OCI-LY1 (cell line): ENCODE data around the gene ZAP70.

Experiments
- H2AFZ ChIP-seq: fragments of 200-600 bp; sonication (generic), shearing (Covaris generic); 2 replicates; pipeline ENCODE4 v1.6.0; 2014; ENCODE audit warnings: antibody characterized with exemption, mild to moderate bottlenecking, low read length
- H3F3A ChIP-seq: fragments of 200-600 bp; sonication (generic), shearing (Covaris generic); 2 replicates; pipeline ENCODE4 v1.6.0; 2014; ENCODE audit warnings: mild to moderate bottlenecking, antibody characterized with exemption, low read length, moderate library complexity; ENCODE audit not compliant: insufficient read depth
- H3K27ac ChIP-seq: fragments of 200-600 bp; sonication (generic); 2 replicates; pipeline ENCODE4 v1.5.1; 2014; ENCODE audit warnings: low read length, mixed run types, mild to moderate bottlenecking, low read depth; ENCODE audit not compliant: poor library complexity, severe bottlenecking
- H3K27me3 ChIP-seq: fragments of 200-600 bp; sonication (generic); 2 replicates; pipeline ENCODE4 v1.6.0; 2014; ENCODE audit warnings: antibody characterized with exemption, mild to moderate bottlenecking, low read length, moderate library complexity; ENCODE audit not compliant: insufficient read depth
- H3K36me3 ChIP-seq: fragments of 200-600 bp; sonication (generic); 2 replicates; pipeline ENCODE4 v1.6.1; 2014; ENCODE audit warnings: mild to moderate bottlenecking, antibody characterized with exemption, low read length, moderate library complexity, mixed read lengths; ENCODE audit not compliant: insufficient read depth
- H3K4me1 ChIP-seq: fragments of 200-600 bp; sonication (generic); 2 replicates; pipeline ENCODE4 v1.5.1; 2014; ENCODE audit warnings: mild to moderate bottlenecking, low read length, moderate library complexity; ENCODE audit not compliant: insufficient read depth, severe bottlenecking
- H3K4me2 ChIP-seq: fragments of 200-600 bp; sonication (generic), shearing (Covaris generic); 2 replicates; pipeline ENCODE4 v1.6.1; 2014; ENCODE audit warnings: low read length
- H3K4me3 ChIP-seq: fragments of 200-600 bp; sonication (generic); 2 replicates; pipeline ENCODE4 v1.5.1; 2014; ENCODE audit warnings: low read length, low read depth, mild to moderate bottlenecking, mixed read lengths; ENCODE audit not compliant: poor library complexity, severe bottlenecking
- H3K79me2 ChIP-seq: fragments of 200-600 bp; shearing (Covaris generic); 2 replicates; pipeline ENCODE4 v1.6.1; 2016; ENCODE audit warnings: mixed run types, low read length, mixed read lengths; ENCODE audit not compliant: insufficient read depth
- H3K9ac ChIP-seq: fragments of 200-600 bp; sonication (generic), shearing (Covaris generic); 2 replicates; pipeline ENCODE4 v1.6.1; 2014; ENCODE audit warnings: mild to moderate bottlenecking, low read length, mixed read lengths
- H3K9me2 ChIP-seq: fragments of 200-600 bp; sonication (generic), shearing (Covaris generic); 2 replicates; pipeline ENCODE4 v1.6.1; 2014; ENCODE audit warnings: low read depth, mild to moderate bottlenecking, low read length, mixed read lengths
- H3K9me3 ChIP-seq: fragments of 200-600 bp; shearing (Covaris generic); 2 replicates; pipeline ENCODE4 v1.6.1; 2014; ENCODE audit warnings: low read length, mixed read lengths
- H4K20me1 ChIP-seq: fragments of 200-600 bp; sonication (generic), shearing (Covaris generic); 2 replicates; pipeline ENCODE4 v1.6.0; 2016; ENCODE audit warnings: mild to moderate bottlenecking, low read length; ENCODE audit not compliant: insufficient read depth
- EZH2 ChIP-seq: fragments of 200-600 bp; sonication (generic), shearing (Covaris generic); IDR thresholded peaks from 2 replicates; pipeline ENCODE4 v1.8.0; 2017; ENCODE audit warnings: borderline replicate concordance, mixed run types, mild to moderate bottlenecking, antibody characterized with exemption, low read length, moderate library complexity, mixed read lengths
- TF ChIP-seq, protein P1 (sequence below): fragments of 200-600 bp; sonication (generic), shearing (Covaris generic); IDR thresholded peaks from 2 replicates; pipeline ENCODE4 v1.5.1; 2017; ENCODE audit warnings: mild to moderate bottlenecking, antibody characterized with exemption, low read length, moderate library complexity, mixed read lengths

Gene ZAP70

DNA sequence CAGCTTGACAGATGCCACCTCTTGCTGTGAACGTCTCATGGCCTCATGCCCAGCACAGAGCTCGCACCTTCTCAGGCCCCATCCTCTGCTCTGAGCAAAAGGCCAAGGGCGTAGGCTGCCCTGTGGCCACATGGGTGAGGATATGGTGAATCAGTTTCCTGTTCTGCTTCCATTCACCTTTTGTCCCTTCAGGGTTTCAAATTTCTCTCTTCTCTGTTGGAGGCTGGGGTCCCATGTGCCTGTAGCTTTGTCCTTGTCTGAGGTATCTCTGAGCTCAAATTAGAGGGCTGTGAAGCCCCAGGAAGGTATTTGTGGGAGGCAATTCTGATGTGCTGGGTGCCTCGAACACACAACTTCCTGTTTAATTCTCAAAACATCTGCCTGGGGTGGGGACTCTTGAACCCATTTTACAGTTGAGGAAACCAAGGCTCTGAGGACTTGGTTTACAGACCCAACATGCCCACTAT is 29.0 kb downstream of the ZAP70 start:
- Histone ChIP-seq H4K20me1 (no peaks in the 10 kb centered on the region), H3K4me3 (no peak overlapping the region), H3K27me3 (no peaks in the 10 kb centered on the region), H3K9me3 (no peaks in the 10 kb centered on the region), H3F3A (no peaks in the 10 kb centered on the region), H3K4me2 (no peak overlapping the region), H3K27ac (no peak overlapping the region), H3K9ac (no peak overlapping the region), H3K9me2 (no peaks in the 10 kb centered on the region), H2AFZ (no peak overlapping the region), H3K36me3 (no peaks in the 10 kb centered on the region), H3K79me2 (no peaks in the 10 kb centered on the region), H3K4me1 (no peaks in the 10 kb centered on the region)
- TF ChIP-seq, protein P1, sequence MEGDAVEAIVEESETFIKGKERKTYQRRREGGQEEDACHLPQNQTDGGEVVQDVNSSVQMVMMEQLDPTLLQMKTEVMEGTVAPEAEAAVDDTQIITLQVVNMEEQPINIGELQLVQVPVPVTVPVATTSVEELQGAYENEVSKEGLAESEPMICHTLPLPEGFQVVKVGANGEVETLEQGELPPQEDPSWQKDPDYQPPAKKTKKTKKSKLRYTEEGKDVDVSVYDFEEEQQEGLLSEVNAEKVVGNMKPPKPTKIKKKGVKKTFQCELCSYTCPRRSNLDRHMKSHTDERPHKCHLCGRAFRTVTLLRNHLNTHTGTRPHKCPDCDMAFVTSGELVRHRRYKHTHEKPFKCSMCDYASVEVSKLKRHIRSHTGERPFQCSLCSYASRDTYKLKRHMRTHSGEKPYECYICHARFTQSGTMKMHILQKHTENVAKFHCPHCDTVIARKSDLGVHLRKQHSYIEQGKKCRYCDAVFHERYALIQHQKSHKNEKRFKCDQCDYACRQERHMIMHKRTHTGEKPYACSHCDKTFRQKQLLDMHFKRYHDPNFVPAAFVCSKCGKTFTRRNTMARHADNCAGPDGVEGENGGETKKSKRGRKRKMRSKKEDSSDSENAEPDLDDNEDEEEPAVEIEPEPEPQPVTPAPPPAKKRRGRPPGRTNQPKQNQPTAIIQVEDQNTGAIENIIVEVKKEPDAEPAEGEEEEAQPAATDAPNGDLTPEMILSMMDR = no peak
- TF ChIP-seq EZH2 = no peak

DNA sequence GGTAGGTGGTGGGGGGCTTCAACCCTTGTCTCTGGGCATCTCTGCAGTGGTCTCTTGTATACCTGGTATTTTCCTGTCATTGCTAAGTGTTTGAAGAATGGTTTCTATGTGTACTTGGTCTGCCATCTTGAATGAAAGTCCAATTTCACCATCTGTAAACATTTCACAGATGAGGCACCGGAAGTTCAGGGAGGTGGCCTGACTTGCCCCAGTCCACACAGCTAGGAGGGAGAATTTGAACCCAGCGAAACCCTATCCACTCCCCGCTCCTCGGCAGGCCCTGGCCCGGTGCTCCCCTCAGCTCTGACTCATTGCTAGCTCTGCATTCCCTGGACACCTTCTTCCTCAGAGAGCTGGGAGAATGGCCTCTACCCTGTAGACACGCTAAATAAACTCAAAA is 30.5 kb downstream of the ZAP70 start:
- no peak overlapping the region for H3K4me2 ChIP-seq
- H3K4me1 ChIP-seq = peaks cover 10% of the 10 kb centered on the region
- no peak for TF ChIP-seq EZH2
- TF ChIP-seq, protein P1 = no peak
- H3K9me3 ChIP-seq = no peaks in the 10 kb centered on the region
- H3F3A ChIP-seq = no peaks in the 10 kb centered on the region
- no peak overlapping the region for H3K9ac ChIP-seq
- no peak overlapping the region for H3K4me3 ChIP-seq
- H3K79me2 ChIP-seq = no peaks in the 10 kb centered on the region
- no peak overlapping the region for H2AFZ ChIP-seq
- H3K27ac ChIP-seq = no peak overlapping the region
- no peaks in the 10 kb centered on the region for H4K20me1 ChIP-seq
- no peaks in the 10 kb centered on the region for H3K9me2 ChIP-seq
- H3K27me3 ChIP-seq = no peaks in the 10 kb centered on the region
- no peaks in the 10 kb centered on the region for H3K36me3 ChIP-seq

DNA sequence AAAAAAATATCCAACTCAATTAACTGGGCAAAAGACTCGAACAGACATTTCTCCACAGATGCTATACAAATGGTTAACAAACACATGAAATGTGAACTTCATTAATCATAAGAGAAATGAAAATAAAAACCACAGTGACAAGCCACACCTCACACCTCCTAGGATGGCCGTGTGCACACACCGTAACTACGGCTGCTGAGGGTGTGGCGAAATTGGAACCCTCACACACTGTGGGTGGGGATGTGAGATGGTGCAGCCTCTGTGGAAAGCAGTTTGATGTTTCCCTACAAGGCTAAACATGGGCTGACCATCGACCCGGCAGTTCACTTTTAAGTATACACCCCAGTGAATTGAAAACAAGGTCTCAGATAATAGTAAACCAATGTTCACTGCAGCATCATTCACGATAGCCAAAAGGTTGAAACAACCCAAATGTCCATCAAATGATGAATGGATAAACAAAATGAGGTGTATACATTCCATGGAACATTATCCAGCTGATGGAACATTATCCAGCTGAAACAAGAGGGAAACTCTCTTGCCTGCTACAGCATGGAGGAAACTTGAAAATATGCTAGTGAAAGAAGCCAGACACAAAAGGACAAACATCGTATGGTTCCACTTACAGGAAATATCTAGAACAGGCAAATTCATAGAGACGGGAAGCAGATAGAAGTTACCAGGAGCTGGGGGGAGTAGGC is 32.2 kb downstream of the ZAP70 start:
- H3K9me3 ChIP-seq = no peaks in the 10 kb centered on the region
- H3K4me3 ChIP-seq = no peak overlapping the region
- no peak overlapping the region for H2AFZ ChIP-seq
- no peaks in the 10 kb centered on the region for H3K27me3 ChIP-seq
- no peak overlapping the region for H3K27ac ChIP-seq
- H3K9ac ChIP-seq = no peak overlapping the region
- TF ChIP-seq, protein P1 = no peak
- no peak for TF ChIP-seq EZH2
- no peaks in the 10 kb centered on the region for H3K9me2 ChIP-seq
- H3K36me3 ChIP-seq = no peaks in the 10 kb centered on the region; the same call in 1 of the 2 replicates
- H4K20me1 ChIP-seq = no peaks in the 10 kb centered on the region
- no peaks in the 10 kb centered on the region for H3K79me2 ChIP-seq
- no peaks in the 10 kb centered on the region for H3F3A ChIP-seq
- no peak overlapping the region for H3K4me2 ChIP-seq
- H3K4me1 ChIP-seq = peaks cover 10% of the 10 kb centered on the region
